Measurements from ENCODE around the gene ADNP.

Gene ADNP

GRCh38 chr20:50861012-50861411 lies 70.2 kb downstream of the ADNP start:
- H3K27me3 ChIP-seq (ENCODE audit: insufficient read depth, low read depth, severe bottlenecking), result no peaks in the 10 kb centered on the region
- H3K4me3 ChIP-seq (ENCODE audit: low read depth, low read length), result no peak overlapping the region
- DNase-seq, result peak; percentile 48
- H3K27ac ChIP-seq, result no peak overlapping the region
- no peak for TF ChIP-seq CTCF (IDR thresholded peaks at IDR 0.05; ENCODE audit: low read depth, low read length)
- no peaks in the 10 kb centered on the region for H3K36me3 ChIP-seq
- no peaks in the 10 kb centered on the region for H3K9me3 ChIP-seq (ENCODE audit: severe bottlenecking)

GRCh38 chr20:50859161-50859560 lies 72.1 kb downstream of the ADNP start:
- Histone ChIP-seq H3K4me3 (ENCODE audit: low read depth, low read length) (no peak overlapping the region), H3K27me3 (ENCODE audit: insufficient read depth, low read depth, severe bottlenecking) (no peaks in the 10 kb centered on the region), H3K9me3 (ENCODE audit: severe bottlenecking) (no peaks in the 10 kb centered on the region), H3K27ac (no peak overlapping the region), H3K36me3 (no peaks in the 10 kb centered on the region)
- no peak for DNase-seq
- no peak for TF ChIP-seq CTCF (IDR thresholded peaks at IDR 0.05; ENCODE audit: low read depth, low read length)

GRCh38 chr20:50858525-50858924 lies 72.7 kb downstream of the ADNP start:
- Histone ChIP-seq H3K27ac (no peak overlapping the region), H3K27me3 (ENCODE audit: insufficient read depth, low read depth, severe bottlenecking) (no peaks in the 10 kb centered on the region), H3K9me3 (ENCODE audit: severe bottlenecking) (no peaks in the 10 kb centered on the region), H3K4me3 (ENCODE audit: low read depth, low read length) (no peak overlapping the region), H3K36me3 (no peaks in the 10 kb centered on the region)
- DNase-seq, result no peak
- TF ChIP-seq CTCF (IDR thresholded peaks at IDR 0.05; ENCODE audit: low read depth, low read length), result no peak

- no peak for TF ChIP-seq CTCF (IDR thresholded peaks at IDR 0.05; ENCODE audit: low read depth, low read length)
- Histone ChIP-seq H3K9me3 (ENCODE audit: severe bottlenecking) (no peaks in the 10 kb centered on the region), H3K27ac (no peak overlapping the region), H3K27me3 (ENCODE audit: insufficient read depth, low read depth, severe bottlenecking) (no peaks in the 10 kb centered on the region), H3K4me3 (ENCODE audit: low read depth, low read length) (no peak overlapping the region), H3K36me3 (no peaks in the 10 kb centered on the region)
- DNase-seq, result no peak
Observed at GRCh38 chr20:50857348-50857747, 73.9 kb downstream of the ADNP start.

- no peaks in the 10 kb centered on the region for H3K9me3 ChIP-seq (ENCODE audit: severe bottlenecking)
- H3K27me3 ChIP-seq (ENCODE audit: insufficient read depth, low read depth, severe bottlenecking), result no peaks in the 10 kb centered on the region
- H3K4me3 ChIP-seq (ENCODE audit: low read depth, low read length), result no peak overlapping the region
- no peak for TF ChIP-seq CTCF (IDR thresholded peaks at IDR 0.05; ENCODE audit: low read depth, low read length)
- no peaks in the 10 kb centered on the region for H3K36me3 ChIP-seq
- no peak overlapping the region for H3K27ac ChIP-seq
- no peak for DNase-seq
Observed at GRCh38 chr20:50856475-50857041, 74.7 kb downstream of the ADNP start.
